ENCODE data around the gene DEFB108B. TPM values are rescaled to one million over a fixed set of nuclear protein-coding genes. Genes with fewer than 3 reads are reported as not detected.
"Not testable (repeated sequence)": the region's sequence is repeated elsewhere in the genome, so short reads cannot be mapped to it uniquely, and the experiment has no call there.

DEFB108B gene
- total RNA-seq, 1 donor from 2014 or later: not detected

DNA sequence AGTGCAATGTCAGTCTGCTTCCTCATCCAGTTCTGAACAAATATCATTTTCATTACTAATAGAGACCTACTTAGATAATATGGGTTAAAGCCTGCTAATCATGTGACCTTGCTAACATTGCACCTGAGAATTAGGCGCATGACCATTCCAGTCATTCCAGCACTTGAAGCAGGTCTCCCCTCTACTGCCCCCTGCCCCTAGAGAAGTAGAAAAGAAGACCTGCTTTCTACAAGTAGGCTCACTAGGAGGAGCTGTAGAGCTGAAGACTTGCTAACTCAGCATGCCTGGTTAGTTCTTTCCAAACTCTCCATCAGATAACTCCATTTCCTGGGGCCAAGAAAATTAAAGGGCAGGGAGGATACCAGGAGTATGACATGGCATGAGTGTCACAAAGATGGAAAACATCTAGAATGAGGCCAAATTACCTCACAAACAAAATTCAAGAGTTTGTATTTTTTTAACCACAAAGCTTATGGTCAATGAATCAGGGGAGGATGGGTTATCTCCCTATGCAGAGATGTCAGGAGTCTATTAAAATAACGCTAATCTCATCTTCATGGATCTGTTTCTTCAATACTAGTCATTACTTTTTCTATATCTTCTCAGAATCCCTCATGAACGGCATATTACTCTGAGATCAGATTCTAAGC lies 31.1 kb downstream of the DEFB108B start:
- not testable (repeated sequence) for H3K27ac Mint-ChIP-seq (ENCODE audit: unreplicated experiment); H3K4me1 Mint-ChIP-seq (ENCODE audit: low read depth); H3K9me3 Mint-ChIP-seq (ENCODE audit: low read depth); H3K27me3 Mint-ChIP-seq (ENCODE audit: low read depth); H3K4me3 Mint-ChIP-seq (ENCODE audit: unreplicated experiment); H3K36me3 Mint-ChIP-seq (ENCODE audit: low read depth); DNase-seq (ENCODE audit: low spot score)
- TF ChIP-seq CTCF (IDR thresholded peaks at IDR 0.05): peak; percentile 81

DNA sequence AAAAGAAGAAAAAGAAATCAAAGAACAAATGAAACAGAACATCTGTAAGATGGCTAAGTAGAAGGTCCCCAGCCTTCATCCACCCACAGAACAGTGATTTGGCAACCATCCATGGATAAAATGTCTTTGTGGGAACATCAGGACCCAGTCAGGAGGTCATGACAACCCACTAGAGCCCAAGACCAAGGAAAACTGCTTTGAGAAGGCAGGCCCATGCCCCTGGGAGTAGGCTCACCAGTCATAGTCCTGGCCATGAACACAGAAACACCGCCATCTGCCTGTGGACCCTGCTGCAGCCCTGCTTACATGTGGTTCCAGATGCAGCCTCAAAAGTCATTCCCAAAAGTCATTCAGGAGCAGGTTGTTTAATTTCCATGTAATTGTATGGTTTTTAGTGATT lies 34.2 kb downstream of the DEFB108B start:
- H3K27ac Mint-ChIP-seq (ENCODE audit: unreplicated experiment); H3K4me3 Mint-ChIP-seq (ENCODE audit: unreplicated experiment); H3K9me3 Mint-ChIP-seq (ENCODE audit: low read depth); DNase-seq (ENCODE audit: low spot score); H3K36me3 Mint-ChIP-seq (ENCODE audit: low read depth); H3K4me1 Mint-ChIP-seq (ENCODE audit: low read depth); H3K27me3 Mint-ChIP-seq (ENCODE audit: low read depth): not testable (repeated sequence)

GRCh38 chr11:71869931-71870330 lies 36.9 kb downstream of the DEFB108B start:
- H3K9me3 Mint-ChIP-seq (ENCODE audit: low read depth); H3K27me3 Mint-ChIP-seq (ENCODE audit: low read depth); DNase-seq (ENCODE audit: low spot score); H3K4me1 Mint-ChIP-seq (ENCODE audit: low read depth); H3K36me3 Mint-ChIP-seq (ENCODE audit: low read depth); H3K27ac Mint-ChIP-seq (ENCODE audit: unreplicated experiment); H3K4me3 Mint-ChIP-seq (ENCODE audit: unreplicated experiment): not testable (repeated sequence)

DNA sequence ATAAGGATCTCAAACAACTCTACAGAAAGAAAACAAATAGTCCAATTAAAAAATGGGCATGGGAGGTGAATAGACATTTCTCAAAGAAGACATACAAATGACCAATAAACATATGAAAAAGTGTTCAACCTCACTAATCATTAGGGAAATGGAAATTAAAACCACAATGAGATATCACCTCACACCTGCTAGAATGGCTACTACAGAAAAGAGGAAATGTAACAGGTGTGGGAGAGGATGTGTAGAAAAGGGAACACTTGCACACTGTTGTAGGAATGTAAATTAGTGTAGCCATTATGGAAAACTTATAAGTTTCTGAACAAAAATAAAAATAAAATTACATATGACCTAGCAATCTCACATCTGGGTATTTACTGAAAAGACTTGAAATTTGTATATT lies 37.7 kb downstream of the DEFB108B start:
- H3K27me3 Mint-ChIP-seq (ENCODE audit: low read depth); H3K9me3 Mint-ChIP-seq (ENCODE audit: low read depth); DNase-seq (ENCODE audit: low spot score); H3K36me3 Mint-ChIP-seq (ENCODE audit: low read depth); H3K27ac Mint-ChIP-seq (ENCODE audit: unreplicated experiment); H3K4me3 Mint-ChIP-seq (ENCODE audit: unreplicated experiment); H3K4me1 Mint-ChIP-seq (ENCODE audit: low read depth): not testable (repeated sequence)

GRCh38 chr11:71876262-71876661 lies 43.3 kb downstream of the DEFB108B start:
- H3K36me3 Mint-ChIP-seq (ENCODE audit: low read depth); DNase-seq (ENCODE audit: low spot score); H3K27me3 Mint-ChIP-seq (ENCODE audit: low read depth); H3K4me1 Mint-ChIP-seq (ENCODE audit: low read depth); H3K4me3 Mint-ChIP-seq (ENCODE audit: unreplicated experiment); H3K27ac Mint-ChIP-seq (ENCODE audit: unreplicated experiment); H3K9me3 Mint-ChIP-seq (ENCODE audit: low read depth): not testable (repeated sequence)

DNA sequence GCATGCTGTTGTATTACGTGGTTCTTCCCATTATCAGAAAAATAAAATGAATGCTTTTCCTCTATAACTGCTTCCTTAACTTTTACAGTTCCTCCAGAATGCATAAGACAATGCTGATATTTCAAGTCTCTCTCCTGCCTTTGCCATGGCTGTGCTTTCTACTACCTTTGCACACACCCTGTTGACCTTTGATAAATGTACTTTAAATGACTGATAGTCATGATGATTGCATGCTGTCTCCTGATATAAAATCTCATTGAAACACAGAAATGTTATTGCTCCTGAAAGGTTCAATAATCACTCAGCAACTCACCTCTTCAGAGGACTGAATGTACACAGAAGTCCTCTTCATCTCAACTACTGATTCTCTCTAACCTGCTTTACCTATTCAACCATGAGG lies 45.1 kb downstream of the DEFB108B start, which contains the start of gene DEFB131B:
Gene DEFB131B (plus strand): TSS at position 395 of the 400 bp plus-strand sequence. CDS start 0 bp downstream, at position 395.
- not testable (repeated sequence) for H3K9me3 Mint-ChIP-seq (ENCODE audit: low read depth); H3K4me3 Mint-ChIP-seq (ENCODE audit: unreplicated experiment)

GRCh38 chr11:71885806-71886205 lies 52.8 kb downstream of the DEFB108B start:
- H3K27me3 Mint-ChIP-seq (ENCODE audit: low read depth); H3K4me1 Mint-ChIP-seq (ENCODE audit: low read depth); H3K36me3 Mint-ChIP-seq (ENCODE audit: low read depth); H3K4me3 Mint-ChIP-seq (ENCODE audit: unreplicated experiment); H3K27ac Mint-ChIP-seq (ENCODE audit: unreplicated experiment); DNase-seq (ENCODE audit: low spot score); H3K9me3 Mint-ChIP-seq (ENCODE audit: low read depth): not testable (repeated sequence)

More for the DNA sequence above, 45.1 kb downstream of the DEFB108B start, which contains the start of gene DEFB131B:
- H3K36me3 Mint-ChIP-seq (ENCODE audit: low read depth); H3K27me3 Mint-ChIP-seq (ENCODE audit: low read depth); H3K4me1 Mint-ChIP-seq (ENCODE audit: low read depth); H3K27ac Mint-ChIP-seq (ENCODE audit: unreplicated experiment); DNase-seq (ENCODE audit: low spot score): not testable (repeated sequence)

Other genes starting within 250 kb of the DEFB108B start
- gene DEFB131B, start 45.3 kb downstream of the DEFB108B start, total RNA-seq: not detected in 3 replicates
- 5.1 to 10.7 TPM (median 6.1 TPM) in 3 replicates for gene XNDC1N, start 95.4 kb downstream of the DEFB108B start, total RNA-seq
- gene RNF121, start 95.8 kb downstream of the DEFB108B start, total RNA-seq: 63.2 to 97.1 TPM (median 64.2 TPM) in 3 replicates
- gene IL18BP, start 165.7 kb downstream of the DEFB108B start, total RNA-seq: 9.6 to 16.2 TPM (median 11.4 TPM) in 3 replicates
- 112 to 133 TPM (median 119 TPM) in 3 replicates for gene NUMA1, start 247.3 kb downstream of the DEFB108B start, total RNA-seq
- 5.0 to 11.0 TPM (median 6.0 TPM) in 3 replicates for gene LRRC51, start 247.7 kb downstream of the DEFB108B start, total RNA-seq